Measurements from ENCODE around the gene SUSD2. TPM values are rescaled to one million over a fixed set of nuclear protein-coding genes. Genes with fewer than 3 reads are reported as not detected.
"Not testable (repeated sequence)": the region's sequence is repeated elsewhere in the genome, so short reads cannot be mapped to it uniquely, and the experiment has no call there.

Gene SUSD2
- total and polyA plus RNA-seq, 2 donors = 0.26 to 8.3 TPM

DNA sequence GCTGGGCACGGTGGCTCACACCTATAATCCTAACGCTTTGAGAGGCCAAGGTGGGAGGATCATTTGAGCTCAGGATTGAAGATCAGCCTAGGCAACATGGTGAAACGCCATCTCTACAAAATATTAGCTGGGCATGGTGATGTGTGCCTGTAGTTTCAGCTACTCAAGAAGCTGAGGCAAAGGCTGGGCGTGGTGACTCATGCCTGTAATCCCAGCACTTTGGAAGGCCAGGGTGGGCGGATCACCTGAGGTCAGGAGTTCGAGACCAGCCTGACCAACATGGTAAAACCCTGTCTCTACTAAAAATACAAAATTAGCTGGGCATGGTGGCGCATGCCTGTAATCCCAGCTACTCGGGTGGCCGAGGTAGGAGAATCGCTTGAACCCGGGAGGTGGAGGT, 29.1 kb downstream of the SUSD2 start:
- H3K36me3 ChIP-seq (ENCODE audit: insufficient read depth); H3K4me1 ChIP-seq (ENCODE audit: insufficient read depth); DNase-seq (ENCODE audit: extremely low spot score); H3K27ac ChIP-seq (ENCODE audit: low read depth); H3K4me3 ChIP-seq (ENCODE audit: low read depth, low read length): not testable (repeated sequence)
- WGBS = 94% methylated on average over 11 of the region's 11 CpGs

DNA sequence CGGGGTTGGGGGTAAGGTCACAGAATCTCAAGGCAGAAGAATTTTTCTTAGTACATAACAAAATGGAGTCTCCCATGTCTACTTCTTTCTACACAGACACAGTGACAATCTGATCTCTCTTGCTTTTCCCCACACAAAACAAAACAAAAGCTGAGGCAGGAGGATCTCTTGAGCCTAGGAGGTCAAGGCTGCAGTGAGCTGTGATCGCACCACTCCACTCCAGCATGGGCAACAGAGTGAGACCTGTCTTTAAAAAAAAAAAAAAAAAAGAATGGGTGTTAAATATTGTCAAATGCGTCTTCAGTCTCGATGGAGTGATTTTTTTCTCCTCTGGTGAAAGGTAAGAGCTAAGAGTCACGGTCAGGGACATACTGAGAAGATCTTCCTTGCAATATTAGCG, 30.4 kb downstream of the SUSD2 start:
- not testable (repeated sequence) for DNase-seq (ENCODE audit: extremely low spot score); H3K4me3 ChIP-seq (ENCODE audit: low read depth, low read length); H3K4me1 ChIP-seq (ENCODE audit: insufficient read depth); H3K27ac ChIP-seq (ENCODE audit: low read depth); H3K36me3 ChIP-seq (ENCODE audit: insufficient read depth)
- 92% methylated on average over 5 of the region's 6 CpGs for WGBS

DNA sequence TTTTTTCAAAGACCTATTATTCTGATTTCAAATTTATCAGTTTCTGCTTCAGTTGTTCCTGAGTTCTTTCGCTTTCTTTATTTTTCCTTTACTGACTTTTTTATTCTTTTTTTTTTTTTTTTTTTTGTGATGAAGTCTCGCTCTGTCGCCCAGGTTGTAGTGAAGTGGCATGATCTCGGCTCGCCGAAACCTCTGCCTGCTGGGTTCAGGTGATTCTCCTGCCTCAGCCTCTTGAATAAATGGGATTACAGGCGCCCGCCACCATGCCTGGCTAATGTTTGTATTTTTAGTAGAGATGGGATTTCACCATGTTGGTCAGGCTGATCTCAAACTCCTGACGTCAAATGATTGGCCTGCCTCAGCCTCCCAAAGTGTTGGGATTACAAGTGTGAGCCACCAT, 31.8 kb downstream of the SUSD2 start:
- WGBS = 95% methylated on average over 9 of the region's 9 CpGs
- not testable (repeated sequence) for H3K36me3 ChIP-seq (ENCODE audit: insufficient read depth); H3K27ac ChIP-seq (ENCODE audit: low read depth); DNase-seq (ENCODE audit: extremely low spot score); H3K4me1 ChIP-seq (ENCODE audit: insufficient read depth); H3K4me3 ChIP-seq (ENCODE audit: low read depth, low read length)

DNA sequence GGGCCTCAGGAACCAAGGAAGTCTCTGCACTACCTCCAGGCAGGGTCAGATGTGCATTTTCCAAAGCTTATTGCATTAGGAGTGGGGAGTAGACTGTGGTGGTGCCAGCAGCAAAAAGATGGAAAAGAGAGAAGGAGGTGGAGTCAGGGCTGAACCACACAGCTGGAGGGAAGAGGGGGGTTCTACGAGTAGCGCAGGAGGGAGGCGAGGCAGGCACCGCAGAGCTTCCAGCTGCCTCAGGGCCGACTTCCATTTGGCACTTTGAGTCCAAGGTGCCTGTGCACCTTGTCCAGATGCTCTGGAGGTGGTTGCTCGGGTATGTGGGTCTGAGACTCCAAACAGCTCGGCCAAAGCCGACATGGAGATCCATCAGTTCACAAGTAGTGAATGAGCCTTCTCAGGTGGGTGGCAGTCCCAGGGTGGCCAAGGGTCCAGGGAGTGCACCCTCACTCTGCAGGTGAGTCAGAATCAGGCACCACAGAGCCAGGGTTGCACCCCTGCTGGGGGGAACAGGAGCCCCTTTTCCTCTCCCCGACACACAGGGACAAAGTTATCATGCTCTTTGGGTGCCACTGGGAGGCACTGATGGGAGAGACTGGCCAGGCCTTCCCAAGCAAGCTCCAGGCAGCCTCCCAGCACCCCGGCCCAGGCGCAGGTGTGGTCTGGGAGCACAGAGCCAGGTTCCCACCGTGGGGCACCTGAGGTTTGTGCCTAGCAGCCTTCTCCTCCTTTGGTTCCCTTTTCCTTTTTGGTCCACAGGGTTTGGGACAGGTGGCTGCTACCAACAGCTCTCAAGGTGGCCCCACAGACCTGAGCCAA, 33.4 kb downstream of the SUSD2 start:
- 81% methylated on average over 12 of the region's 12 CpGs for WGBS
- H3K36me3 ChIP-seq (ENCODE audit: insufficient read depth) = no peaks in the 10 kb centered on the region
- H3K4me1 ChIP-seq (ENCODE audit: insufficient read depth) = no peaks in the 10 kb centered on the region
- no peak for DNase-seq (ENCODE audit: extremely low spot score)
- no peak overlapping the region for H3K27ac ChIP-seq (ENCODE audit: low read depth)
- no peak overlapping the region for H3K4me3 ChIP-seq (ENCODE audit: low read depth, low read length)

DNA sequence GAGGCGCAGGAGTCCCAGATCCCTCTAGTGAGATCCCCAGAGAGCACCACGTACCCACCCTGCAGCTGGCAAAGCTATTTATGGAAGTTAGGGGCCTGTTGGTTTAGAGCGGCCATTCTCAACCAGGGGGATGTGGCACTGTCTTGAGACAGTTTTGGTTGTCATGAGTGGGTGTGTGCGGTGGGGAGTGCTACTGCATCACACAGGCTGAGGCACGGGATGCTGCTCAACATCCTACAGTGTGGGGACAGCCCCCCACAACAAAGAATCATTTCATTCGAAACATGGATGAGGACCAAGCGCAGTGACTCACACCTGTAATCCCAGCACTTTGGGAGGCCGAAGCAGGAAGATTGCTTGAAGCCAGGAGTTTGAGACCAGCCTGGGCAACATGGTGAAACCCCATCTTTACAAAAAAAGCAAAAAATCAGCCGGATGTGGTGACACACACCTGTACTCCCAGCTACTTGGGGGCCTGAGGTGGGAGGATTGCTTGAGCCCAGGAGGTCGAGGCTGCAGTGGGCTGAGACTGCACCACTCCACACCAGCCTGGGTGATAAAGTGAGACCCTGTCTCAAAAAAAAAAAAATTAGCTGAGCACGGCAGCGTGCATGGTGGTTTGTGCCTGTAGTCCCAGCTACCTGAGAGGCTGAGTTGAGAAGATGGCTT, 35.4 kb downstream of the SUSD2 start:
- Histone ChIP-seq H3K27ac (ENCODE audit: low read depth) (no peak overlapping the region), H3K36me3 (ENCODE audit: insufficient read depth) (no peaks in the 10 kb centered on the region), H3K4me1 (ENCODE audit: insufficient read depth) (no peaks in the 10 kb centered on the region), H3K4me3 (ENCODE audit: low read depth, low read length) (no peak overlapping the region)
- DNase-seq (ENCODE audit: extremely low spot score) = no peak
- WGBS = 91% methylated on average over 12 of the region's 12 CpGs

DNA sequence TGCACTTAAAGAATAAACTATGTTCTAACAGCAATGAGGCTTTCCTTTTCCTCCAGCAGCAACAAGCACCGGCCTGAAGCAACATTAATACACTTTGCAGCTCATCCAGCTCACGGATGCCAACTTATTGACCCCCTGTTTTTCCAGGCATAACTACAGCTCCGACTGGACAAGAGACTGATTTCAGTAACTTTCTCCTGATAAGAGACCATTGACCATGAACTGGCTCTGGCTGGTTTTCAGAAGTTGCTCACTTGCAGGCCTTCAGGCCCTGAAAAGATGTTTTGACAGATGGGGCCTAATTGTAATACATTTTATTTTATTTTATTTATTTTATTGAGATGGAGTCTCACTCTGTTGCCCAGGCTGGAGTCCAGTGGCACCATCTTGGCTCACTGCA, 36.1 kb downstream of the SUSD2 start:
- Histone ChIP-seq H3K27ac (ENCODE audit: low read depth) (no peak overlapping the region), H3K4me3 (ENCODE audit: low read depth, low read length) (no peak overlapping the region), H3K36me3 (ENCODE audit: insufficient read depth) (no peaks in the 10 kb centered on the region), H3K4me1 (ENCODE audit: insufficient read depth) (no peaks in the 10 kb centered on the region)
- WGBS = 77% methylated on average over 3 of the region's 3 CpGs
- DNase-seq (ENCODE audit: extremely low spot score) = no peak

DNA sequence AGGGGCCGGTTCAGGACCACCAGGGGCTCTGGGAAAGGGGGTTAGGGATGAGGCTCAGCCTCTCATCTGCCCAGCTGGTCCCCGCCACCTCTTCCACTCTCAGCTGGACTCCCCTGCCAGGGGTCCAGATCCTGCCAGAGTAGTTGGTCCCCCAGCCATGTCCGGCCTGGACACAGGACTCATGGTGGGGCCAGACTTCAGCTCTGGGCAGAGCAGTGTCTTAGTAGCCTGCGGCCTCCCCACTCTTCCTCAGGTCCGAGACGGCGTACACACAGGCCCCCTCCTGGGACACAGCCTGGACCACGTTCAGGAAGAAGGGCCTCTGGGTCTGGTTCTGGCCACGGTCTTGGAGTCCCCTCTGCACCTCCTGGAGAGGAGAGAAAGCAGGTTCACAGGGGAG, 38.5 kb downstream of the SUSD2 start:
- WGBS = 89% methylated on average over 9 of the region's 9 CpGs
- Histone ChIP-seq H3K36me3 (ENCODE audit: insufficient read depth) (no peaks in the 10 kb centered on the region), H3K4me3 (ENCODE audit: low read depth, low read length) (no peak overlapping the region), H3K4me1 (ENCODE audit: insufficient read depth) (no peaks in the 10 kb centered on the region), H3K27ac (ENCODE audit: low read depth) (no peak overlapping the region)
- DNase-seq (ENCODE audit: extremely low spot score) = no peak

DNA sequence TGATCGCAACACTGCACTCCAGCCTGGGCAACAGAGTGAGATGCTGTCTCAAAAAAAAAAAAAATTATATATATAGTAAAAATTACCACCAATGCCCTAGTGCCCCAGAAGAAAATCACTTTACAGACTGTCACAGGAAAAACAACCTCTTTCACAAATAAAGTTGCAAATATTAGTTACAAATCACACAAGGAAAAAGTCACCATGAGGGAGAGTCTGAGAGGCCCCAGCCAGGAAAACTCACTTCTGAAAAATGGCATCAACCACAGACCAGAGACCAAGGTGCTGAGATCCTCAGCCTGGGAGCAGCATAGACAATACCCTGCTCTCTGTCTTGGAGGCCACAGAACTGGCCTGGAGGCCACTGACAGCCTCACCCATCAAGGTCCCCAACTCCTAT, 43.2 kb downstream of the SUSD2 start:
- no peaks in the 10 kb centered on the region for H3K4me1 ChIP-seq (ENCODE audit: insufficient read depth)
- H3K36me3 ChIP-seq (ENCODE audit: insufficient read depth) = no peaks in the 10 kb centered on the region
- 100% methylated on average over 1 of the region's 1 CpG for WGBS
- H3K4me3 ChIP-seq (ENCODE audit: low read depth, low read length) = no peak overlapping the region
- no peak overlapping the region for H3K27ac ChIP-seq (ENCODE audit: low read depth)
- DNase-seq (ENCODE audit: extremely low spot score) = no peak

DNA sequence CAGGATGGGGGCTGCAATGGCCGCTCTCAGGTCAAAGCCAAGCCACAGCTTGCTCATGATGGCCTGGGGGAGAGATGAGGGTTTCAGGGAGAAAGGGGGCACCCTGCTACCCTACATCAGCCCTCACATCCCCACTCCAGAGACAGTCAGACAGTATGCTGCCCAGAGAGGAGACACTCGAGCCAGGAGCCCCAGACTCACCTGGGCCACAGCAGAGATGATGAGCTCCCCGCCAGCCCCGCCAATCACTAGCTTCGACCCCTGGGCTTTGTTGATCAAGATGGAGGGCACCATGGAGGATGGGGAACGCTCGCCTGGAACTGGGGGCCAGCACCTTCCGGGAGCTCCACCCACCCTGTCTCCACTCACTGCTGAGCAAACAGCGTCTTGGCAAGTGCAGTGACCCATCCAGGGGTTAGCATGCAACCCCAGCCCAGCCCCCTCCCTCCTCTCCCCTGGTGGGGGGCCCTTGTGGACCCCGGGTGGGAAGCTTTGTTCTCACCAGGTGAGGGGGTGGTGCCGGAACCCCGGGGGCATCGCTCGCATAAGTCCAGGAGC, 43.8 kb downstream of the SUSD2 start:
- 88% methylated on average over 14 of the region's 14 CpGs for WGBS
- no peak for DNase-seq (ENCODE audit: extremely low spot score)
- no peaks in the 10 kb centered on the region for H3K4me1 ChIP-seq (ENCODE audit: insufficient read depth)
- H3K4me3 ChIP-seq (ENCODE audit: low read depth, low read length) = no peak overlapping the region
- H3K36me3 ChIP-seq (ENCODE audit: insufficient read depth) = no peaks in the 10 kb centered on the region
- H3K27ac ChIP-seq (ENCODE audit: low read depth) = no peak overlapping the region

DNA sequence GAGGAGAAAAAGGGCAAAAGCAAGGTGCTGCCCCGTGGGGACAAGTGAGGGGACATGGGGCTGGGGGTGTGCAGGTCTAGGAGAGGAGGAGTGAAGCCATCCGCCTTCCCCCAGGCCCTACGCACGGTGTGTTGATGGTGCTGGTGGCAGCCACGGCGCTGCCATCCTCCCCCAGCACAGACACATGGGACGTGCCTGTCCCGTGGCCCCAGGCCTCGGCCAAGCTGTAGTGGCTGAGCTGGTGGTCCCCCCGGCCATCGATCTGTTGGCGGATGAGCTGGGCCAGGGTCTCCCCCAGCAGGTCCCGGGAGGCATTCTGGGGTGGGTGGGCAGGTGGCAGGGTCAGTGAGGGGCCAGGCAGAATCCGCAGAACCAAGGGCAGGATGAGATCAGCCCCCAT, 44.7 kb downstream of the SUSD2 start:
- 95% methylated on average over 14 of the region's 14 CpGs for WGBS
- DNase-seq (ENCODE audit: extremely low spot score) = no peak
- no peaks in the 10 kb centered on the region for H3K4me1 ChIP-seq (ENCODE audit: insufficient read depth)
- H3K4me3 ChIP-seq (ENCODE audit: low read depth, low read length) = no peak overlapping the region
- no peaks in the 10 kb centered on the region for H3K36me3 ChIP-seq (ENCODE audit: insufficient read depth)
- no peak overlapping the region for H3K27ac ChIP-seq (ENCODE audit: low read depth)

DNA sequence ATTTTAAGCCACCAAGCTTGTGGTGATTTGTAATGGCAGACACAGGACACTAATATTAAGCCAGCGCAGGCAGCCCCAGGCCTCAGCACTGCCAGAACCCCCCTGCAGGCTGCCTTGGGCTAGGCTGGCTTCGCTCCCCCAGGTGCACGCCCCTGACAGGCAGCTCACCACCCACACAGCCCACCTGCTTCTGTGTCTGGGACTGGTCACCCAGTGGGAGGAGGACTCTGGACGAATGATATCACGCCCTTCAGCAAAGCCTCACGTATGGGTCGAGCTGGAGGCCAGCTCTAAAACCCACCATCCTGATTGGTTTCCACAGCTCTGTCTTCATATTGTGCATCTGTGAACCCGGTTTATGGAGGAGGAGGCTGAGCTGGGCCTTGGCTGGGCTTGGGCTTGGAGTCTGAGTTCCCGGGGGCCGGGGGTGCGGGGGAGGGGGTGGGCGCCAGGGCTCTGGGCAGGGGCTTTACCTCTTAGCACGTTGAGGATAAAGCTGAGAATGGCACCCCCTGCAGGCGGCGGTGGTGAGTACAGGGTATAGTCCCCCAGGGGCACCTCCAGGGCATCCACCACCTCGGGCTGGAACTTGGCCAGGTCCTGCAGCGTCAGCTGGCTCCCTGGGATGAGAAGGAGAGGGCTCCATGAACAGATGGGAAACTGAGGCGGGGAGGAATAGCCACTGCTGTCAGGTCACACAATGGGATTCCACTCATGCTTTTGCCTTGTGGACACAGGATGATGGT, 49.8 kb downstream of the SUSD2 start:
- Histone ChIP-seq H3K4me3 (ENCODE audit: low read depth, low read length) (no peak overlapping the region), H3K4me1 (ENCODE audit: insufficient read depth) (no peaks in the 10 kb centered on the region), H3K36me3 (ENCODE audit: insufficient read depth) (no peaks in the 10 kb centered on the region), H3K27ac (ENCODE audit: low read depth) (no peak overlapping the region)
- WGBS = 56% methylated on average over 18 of the region's 18 CpGs
- DNase-seq (ENCODE audit: extremely low spot score) = no peak

DNA sequence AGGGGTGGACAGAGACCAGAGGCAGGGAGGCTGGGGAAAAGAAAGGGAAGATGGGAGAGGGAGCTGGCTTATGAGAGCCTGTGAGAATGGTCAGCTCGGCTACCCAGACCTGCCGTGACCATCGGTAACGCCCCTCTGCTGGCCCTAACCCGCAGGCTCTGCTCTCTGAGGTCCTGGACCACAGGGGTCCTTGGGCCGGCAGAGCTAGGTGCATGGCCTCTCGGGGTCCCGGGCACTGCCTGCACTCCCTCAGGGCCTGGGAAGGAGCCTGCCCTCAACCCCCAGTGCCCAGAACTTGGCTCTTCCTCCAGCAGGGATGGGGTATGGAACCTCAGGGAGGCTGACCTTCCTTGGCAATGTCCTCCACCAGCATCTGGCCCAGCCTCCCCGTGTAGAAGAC, 50.4 kb downstream of the SUSD2 start:
- whole genome bisulfite sequencing = 92% methylated on average over 9 of the region's 9 CpGs

DNA sequence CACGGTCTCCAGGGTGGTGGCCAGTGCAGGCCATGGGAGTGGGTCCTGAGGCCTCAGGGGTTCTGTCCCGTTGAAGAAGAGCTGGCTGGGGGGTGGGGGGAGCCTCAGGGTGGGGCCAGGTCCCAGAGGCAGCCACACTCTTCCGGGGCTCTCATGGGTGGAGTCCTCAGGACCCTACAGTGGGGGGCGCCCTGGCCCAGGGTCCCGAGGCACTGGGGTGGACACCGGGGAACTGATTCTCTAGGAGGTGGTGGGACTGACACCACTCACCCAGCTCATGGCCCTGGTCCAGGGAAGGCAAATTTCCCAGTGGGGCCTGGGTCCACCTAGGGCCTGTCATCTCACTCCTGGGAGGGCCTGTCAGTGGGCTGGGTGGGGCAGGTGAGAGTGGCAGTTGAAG, 50.8 kb downstream of the SUSD2 start:
- H3K36me3 ChIP-seq (ENCODE audit: insufficient read depth) = no peaks in the 10 kb centered on the region
- no peak for DNase-seq (ENCODE audit: extremely low spot score)
- H3K27ac ChIP-seq (ENCODE audit: low read depth) = no peak overlapping the region
- 91% methylated on average over 6 of the region's 6 CpGs for WGBS
- H3K4me1 ChIP-seq (ENCODE audit: insufficient read depth) = no peaks in the 10 kb centered on the region
- no peak overlapping the region for H3K4me3 ChIP-seq (ENCODE audit: low read depth, low read length)

More for the DNA sequence above, 50.4 kb downstream of the SUSD2 start:
- no peaks in the 10 kb centered on the region for H3K4me1 ChIP-seq (ENCODE audit: insufficient read depth)
- H3K4me3 ChIP-seq (ENCODE audit: low read depth, low read length) = no peak overlapping the region
- H3K36me3 ChIP-seq (ENCODE audit: insufficient read depth) = no peaks in the 10 kb centered on the region
- H3K27ac ChIP-seq (ENCODE audit: low read depth) = no peak overlapping the region
- DNase-seq (ENCODE audit: extremely low spot score) = no peak
